Adrenal gland (tissue), 5 donors: ENCODE data around the gene ABCF1.

Experiments
- POLR2A ChIP-seq, 2 donors: fragments of 450-650 bp; IDR thresholded peaks; one replicate each; pipeline ENCODE4 v1.6.1; 2017; ENCODE audit warnings: antibody characterized with exemption in 2 of 2, mild to moderate bottlenecking in 2 of 2, moderate library complexity in 1 of 2
- TF ChIP-seq, protein P1 (sequence below), 6 experiments: fragments of 450-650 bp in 4 of 6; fragments of 200-600 bp in 2 of 6; sonication (generic) in 1 of 6; IDR thresholded peaks; 1 replicate in 5 of 6; 2 replicates in 1 of 6; pipeline versions ENCODE4 v1.5.1 to v1.8.0; 2016 to 2021; ENCODE audit warnings: antibody characterized with exemption in 6 of 6, mild to moderate bottlenecking in 2 of 6, moderate library complexity in 1 of 6
- donor health status: DM: no; HTN: no; CAD: no.

DNA sequence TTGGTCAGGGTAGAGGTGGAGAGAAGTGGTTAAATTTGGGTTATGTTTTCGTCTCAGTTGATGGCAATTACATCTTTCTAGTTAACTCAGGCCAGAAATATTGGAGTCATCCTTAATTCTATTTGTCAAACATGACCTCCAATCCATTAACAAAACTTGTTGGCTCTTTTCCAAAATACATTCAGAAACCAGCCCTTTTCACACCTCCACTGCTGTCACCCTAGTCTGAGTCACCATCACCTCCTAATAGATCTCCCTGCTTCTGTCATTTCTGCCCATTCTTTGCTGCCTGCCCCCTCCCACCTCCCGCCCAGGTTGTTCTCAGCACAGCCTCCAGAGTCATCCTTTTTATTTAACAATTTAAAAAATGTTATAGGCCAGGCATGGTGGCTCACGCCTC lies 3.0 kb upstream of the ABCF1 start:
- TF ChIP-seq, protein P1, sequence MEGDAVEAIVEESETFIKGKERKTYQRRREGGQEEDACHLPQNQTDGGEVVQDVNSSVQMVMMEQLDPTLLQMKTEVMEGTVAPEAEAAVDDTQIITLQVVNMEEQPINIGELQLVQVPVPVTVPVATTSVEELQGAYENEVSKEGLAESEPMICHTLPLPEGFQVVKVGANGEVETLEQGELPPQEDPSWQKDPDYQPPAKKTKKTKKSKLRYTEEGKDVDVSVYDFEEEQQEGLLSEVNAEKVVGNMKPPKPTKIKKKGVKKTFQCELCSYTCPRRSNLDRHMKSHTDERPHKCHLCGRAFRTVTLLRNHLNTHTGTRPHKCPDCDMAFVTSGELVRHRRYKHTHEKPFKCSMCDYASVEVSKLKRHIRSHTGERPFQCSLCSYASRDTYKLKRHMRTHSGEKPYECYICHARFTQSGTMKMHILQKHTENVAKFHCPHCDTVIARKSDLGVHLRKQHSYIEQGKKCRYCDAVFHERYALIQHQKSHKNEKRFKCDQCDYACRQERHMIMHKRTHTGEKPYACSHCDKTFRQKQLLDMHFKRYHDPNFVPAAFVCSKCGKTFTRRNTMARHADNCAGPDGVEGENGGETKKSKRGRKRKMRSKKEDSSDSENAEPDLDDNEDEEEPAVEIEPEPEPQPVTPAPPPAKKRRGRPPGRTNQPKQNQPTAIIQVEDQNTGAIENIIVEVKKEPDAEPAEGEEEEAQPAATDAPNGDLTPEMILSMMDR (IDR thresholded peaks at IDR 0.05) = no peak
- no peak for TF ChIP-seq POLR2A (IDR thresholded peaks at IDR 0.05)
